A549 (cell line): ENCODE measurements around the gene SETX. TPM values are rescaled to one million over a fixed set of nuclear protein-coding genes. Genes with fewer than 3 reads are reported as not detected.
A peak's percentile ranks its signal among the peaks of the same experiment; 100 is the strongest.

ENCODE experiments used
- ATAC-seq, 2 experiments: fragments of 200-7000 bp in 1 of 2; fragments of >200 bp in 1 of 2; cut with Nextera tagmentation in 1 of 2; cut with Tn5 transposase in 1 of 2; 3 replicates each; pipeline versions ENCODE4 v1.8.0 to v1.9.1; 2018 to 2020; ENCODE audit warnings: mild to moderate bottlenecking in 1 of 2, moderate library complexity in 1 of 2
- CTCF ChIA-PET: fragments of 300-600 bp; sonication (Branson Sonifier 250); formaldehyde crosslinking; extraction: SDS; loops from one replicate; lab custom pipeline; 2021; ENCODE audit warnings: antibody characterized with exemption, inconsistent platforms; lab: Yijun Ruan, JAX
- POLR2A ChIA-PET: fragments of 350-600 bp; formaldehyde crosslinking; extraction: SDS; loops from one replicate; lab custom pipeline; 2021; ENCODE audit warnings: antibody characterized with exemption, inconsistent platforms; lab: Yijun Ruan, JAX
- DNase-seq, 2 experiments: peaks; one replicate each; pipeline versions ENCODE4 v3.0.0 to v3.0.0-alpha.2; 2011 to 2016; ENCODE audit warnings: low read depth in 1 of 2, low spot score in 1 of 2
- FAIRE-seq: peaks from 2 replicates; lab custom pipeline; 2011; peaks lifted over from hg19 to GRCh38; lab: Jason Lieb, UNC
- H3K27ac ChIP-seq, 2 experiments: fragments of >200 bp; sonication (Bioruptor Twin); formaldehyde crosslinking; 3 replicates each; pipeline ENCODE4 v1.5.1; 2016 to 2017
- H3K4me1 ChIP-seq: fragments of >200 bp; sonication (Bioruptor Twin); formaldehyde crosslinking; 3 replicates; pipeline ENCODE4 v1.6.1; 2016
- H3K4me2 ChIP-seq: fragments of >200 bp; sonication (Bioruptor Twin); formaldehyde crosslinking; 3 replicates; pipeline ENCODE4 v1.6.1; 2016
- H3K4me3 ChIP-seq: fragments of >200 bp; sonication (Bioruptor Twin); formaldehyde crosslinking; 3 replicates; pipeline ENCODE4 v1.5.1; 2016
- H3K9me3 ChIP-seq: fragments of >200 bp; sonication (Bioruptor Twin); formaldehyde crosslinking; 3 replicates; pipeline ENCODE4 v1.6.1; 2016
- BHLHE40 ChIP-seq: IDR thresholded peaks from 2 replicates; pipeline ENCODE4 v1.6.1; 2012; ENCODE audit warnings: low read depth, low read length, inconsistent platforms
- CBX8 ChIP-seq: fragments of 200-600 bp; sonication (generic); IDR thresholded peaks from 2 replicates; pipeline ENCODE4 v1.6.1; 2016
- CEBPB ChIP-seq, 2 experiments: fragments of >200 bp in 1 of 2; sonication (Bioruptor Twin) in 1 of 2; formaldehyde crosslinking in 1 of 2; IDR thresholded peaks; 2 replicates each; pipeline ENCODE4 v1.6.1; 2012 to 2016
- CHD2 ChIP-seq: fragments of 150-350 bp; IDR thresholded peaks from 2 replicates; pipeline ENCODE4 v1.6.1; 2014; ENCODE audit warnings: low read length; ENCODE audit not compliant: partially characterized antibody
- CHD4 ChIP-seq: fragments of 200-600 bp; sonication (generic); IDR thresholded peaks from 2 replicates; pipeline ENCODE4 v1.6.1; 2016; ENCODE audit warnings: antibody characterized with exemption, mild to moderate bottlenecking, borderline replicate concordance
- EP300 ChIP-seq, 2 experiments: fragments of >200 bp; sonication (Bioruptor Twin); formaldehyde crosslinking; IDR thresholded peaks; 2 replicates in 1 of 2; 3 replicates in 1 of 2; pipeline ENCODE4 v1.6.1; 2016 to 2017
- ESRRA ChIP-seq: fragments of 150-350 bp; IDR thresholded peaks from 2 replicates; pipeline ENCODE4 v1.6.1; 2014; ENCODE audit warnings: mild to moderate bottlenecking, low read length, borderline replicate concordance
- FOSB ChIP-seq: fragments of 250-450 bp; sonication (Bioruptor Pico); IDR thresholded peaks from 2 replicates; pipeline ENCODE4 v1.5.0; 2020; ENCODE audit warnings: mild to moderate bottlenecking, moderate library complexity
- FOSL2 ChIP-seq, 2 experiments: fragments of 450-650 bp in 1 of 2; fragments of >200 bp in 1 of 2; sonication (Bioruptor Twin) in 1 of 2; formaldehyde crosslinking; IDR thresholded peaks; 2 replicates each; pipeline versions ENCODE4 v1.5.0 to v1.6.1; 2016 to 2020; ENCODE audit warnings: mild to moderate bottlenecking in 1 of 2, moderate library complexity in 1 of 2
- FOXS1 ChIP-seq: fragments of 250-450 bp; sonication (Bioruptor Pico); IDR thresholded peaks from 2 replicates; pipeline ENCODE4 v1.5.0; 2020; ENCODE audit warnings: mild to moderate bottlenecking, moderate library complexity
- HEYL ChIP-seq: fragments of 250-450 bp; sonication (Bioruptor Pico); IDR thresholded peaks from 2 replicates; pipeline ENCODE4 v1.8.0; 2021; ENCODE audit warnings: mild to moderate bottlenecking, moderate library complexity
- HOXB13 ChIP-seq: fragments of 250-450 bp; sonication (Bioruptor Pico); IDR thresholded peaks from 2 replicates; pipeline ENCODE4 v1.5.0; 2020; ENCODE audit warnings: low read depth, mild to moderate bottlenecking, moderate library complexity
- JUN ChIP-seq, 2 experiments: fragments of >200 bp; sonication (Bioruptor Twin); formaldehyde crosslinking; IDR thresholded peaks; 2 replicates in 1 of 2; 3 replicates in 1 of 2; pipeline ENCODE4 v1.6.1; 2016 to 2017
- KDM1A ChIP-seq: fragments of 200-600 bp; sonication (generic); IDR thresholded peaks from 2 replicates; pipeline ENCODE4 v1.6.1; 2016; ENCODE audit warnings: low read depth, mild to moderate bottlenecking
- NPAS2 ChIP-seq: fragments of 250-450 bp; sonication (Bioruptor Pico); IDR thresholded peaks from 2 replicates; pipeline ENCODE4 v1.8.0; 2022; ENCODE audit warnings: mild to moderate bottlenecking, moderate library complexity, borderline replicate concordance
- RAD21 ChIP-seq, 2 experiments: fragments of >200 bp in 1 of 2; sonication (Bioruptor Twin) in 1 of 2; formaldehyde crosslinking in 1 of 2; IDR thresholded peaks in 1 of 2; conservative IDR thresholded peaks in 1 of 2; 2 replicates in 1 of 2; 3 replicates in 1 of 2; pipeline ENCODE4 v1.6.1; 2012 to 2018; ENCODE audit warnings: inconsistent platforms in 1 of 2
- RCOR1 ChIP-seq: fragments of 150-350 bp; IDR thresholded peaks from 2 replicates; pipeline ENCODE4 v1.6.1; 2014; ENCODE audit warnings: antibody characterized with exemption, low read length, low read depth
- RFX5 ChIP-seq: fragments of 450-650 bp; IDR thresholded peaks from 2 replicates; pipeline ENCODE4 v1.7.1; 2014; ENCODE audit warnings: antibody characterized with exemption, mild to moderate bottlenecking, moderate library complexity
- RNF2 ChIP-seq: fragments of 200-600 bp; sonication (generic); IDR thresholded peaks from 2 replicates; pipeline ENCODE4 v1.6.1; 2016; ENCODE audit warnings: low read depth, mild to moderate bottlenecking, antibody characterized with exemption, moderate library complexity, borderline replicate concordance
- SREBF2 ChIP-seq: fragments of 450-650 bp; IDR thresholded peaks from 2 replicates; pipeline ENCODE4 v1.6.1; 2014; ENCODE audit warnings: mild to moderate bottlenecking, moderate library complexity
- TFCP2L1 ChIP-seq: fragments of 250-450 bp; sonication (Bioruptor Pico); IDR thresholded peaks from 2 replicates; pipeline ENCODE4 v1.5.0; 2021; ENCODE audit warnings: mild to moderate bottlenecking
- ZFP36 ChIP-seq: fragments of 450-650 bp; IDR thresholded peaks from 2 replicates; pipeline ENCODE4 v1.6.1; 2014; ENCODE audit warnings: borderline replicate concordance; ENCODE audit not compliant: partially characterized antibody
- WGBS: methylation state at CpG from one replicate; pipeline ENCODE4 v1.1.6; 2017; ENCODE audit errors: missing lambda C conversion rate; 5-methylcytosine and 5-hydroxymethylcytosine counted together
- polyA plus RNA-seq, 4 experiments: library from polyadenylated mRNA; depleted of rRNA in 3 of 4; stranded (reverse); fragments of >200 nt; fragmentation: RNase III in 1 of 4; extraction: RNeasy Plus Mini Kit Qiagen cat#74134 plus additional on column Dnase treatment in 1 of 4; gene quantifications; 2 replicates in 3 of 4; 3 replicates in 1 of 4; pipeline ENCODE4 v1.2.3, GENCODE V29; 2011 to 2017
- TF ChIP-seq, protein P1 (sequence below): IDR thresholded peaks from 2 replicates; pipeline ENCODE4 v1.6.1; 2012
- TF ChIP-seq, protein P2 (sequence below): fragments of 200-600 bp; sonication (generic); IDR thresholded peaks from 2 replicates; pipeline ENCODE4 v1.6.1; 2016; ENCODE audit warnings: antibody characterized with exemption, mild to moderate bottlenecking, moderate library complexity
- TF ChIP-seq, protein P3 (sequence below): fragments of >200 bp; sonication (Bioruptor Twin); formaldehyde crosslinking; IDR thresholded peaks from 3 replicates; pipeline ENCODE4 v1.6.1; 2016

SETX gene
- polyA plus RNA-seq, 2 of the 4 experiments (the other 2 are of a cell fraction), result 14.7 to 34.3 TPM

DNA sequence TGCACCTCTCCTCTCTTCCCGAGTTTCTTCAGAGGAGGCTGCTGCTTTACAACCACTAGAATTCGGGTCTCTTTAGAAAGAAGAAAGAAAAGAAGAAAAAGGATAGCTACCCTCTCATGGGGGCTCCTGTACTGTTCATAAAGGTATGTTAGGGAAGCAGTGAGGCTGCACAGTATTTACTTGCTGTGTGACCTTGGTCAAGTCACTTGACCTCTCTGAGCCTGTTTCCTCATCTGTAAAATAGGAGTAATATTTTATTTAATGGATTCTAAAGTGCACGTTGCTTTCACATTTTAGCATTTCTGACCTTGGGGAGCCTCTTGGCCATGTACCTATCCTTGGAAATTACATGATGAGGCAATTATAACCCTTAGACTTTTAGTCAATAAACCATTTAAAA, 88.8 kb downstream of the SETX start:
- H3K9me3 ChIP-seq, result no peaks in the 10 kb centered on the region
- ChIA-PET CTCF (interaction anchor here (3.8 to 6.3 kb wide), 2 partner anchors 14 to 504 kb away, joined by 26 to 62 read pairs; no protein-coding TSS in a partner anchor), POLR2A (no interaction called here)
- no peak for DNase-seq
- H3K4me1 ChIP-seq, result peaks cover 28% of the 10 kb centered on the region
- ATAC-seq, result no peak
- no peak overlapping the region for H3K4me3 ChIP-seq
- H3K27ac ChIP-seq, result no peak overlapping the region
- no peak overlapping the region for H3K4me2 ChIP-seq
- FAIRE-seq, result no peak
- peak; percentile 76 for TF ChIP-seq ZFP36
- TF ChIP-seq KDM1A, result peak; percentile 28; the same call in 1 of the 2 replicates
- TF ChIP-seq HEYL (CRISPR knock-in tag), result no peak
- TF ChIP-seq FOXS1 (CRISPR knock-in tag), result no peak
- TF ChIP-seq RFX5, result no peak
- TF ChIP-seq, all 56 proteins: peak for 2
- 93% methylated on average over 3 of the region's 3 CpGs for WGBS

DNA sequence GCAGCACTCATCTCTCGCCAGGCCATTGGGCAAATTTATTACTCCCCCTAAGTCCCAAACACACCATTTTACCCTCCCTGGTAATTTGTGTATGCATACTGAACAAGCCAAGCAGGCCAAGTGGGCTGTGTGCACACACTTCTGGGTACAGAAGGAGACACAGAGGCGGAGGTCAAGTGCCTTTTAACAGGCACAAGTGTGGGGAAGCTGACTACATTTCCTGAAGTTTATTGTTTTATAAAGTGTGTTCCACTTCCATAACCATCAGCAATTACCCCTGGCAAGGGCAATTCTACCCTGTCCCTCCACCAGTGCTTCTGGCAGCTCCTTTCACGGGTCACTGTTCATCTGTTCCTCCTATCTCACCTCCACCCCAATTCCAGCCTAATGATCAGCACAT, 93.9 kb downstream of the SETX start:
- Histone ChIP-seq H3K4me2 (no peak overlapping the region), H3K9me3 (no peaks in the 10 kb centered on the region), H3K27ac (no peak overlapping the region), H3K4me1 (0 out of 3 replicates have a peak, but pooled peaks cover 4% of the 10 kb centered on the region), H3K4me3 (no peak overlapping the region)
- ChIA-PET POLR2A (no interaction called here), CTCF (interaction anchor here (1.1 to 6.3 kb wide), 9 partner anchors 8 to 520 kb away, joined by 3 to 62 read pairs (median 4); no protein-coding TSS in a partner anchor)
- 94% methylated on average over 3 of the region's 3 CpGs for WGBS
- DNase-seq (no peak), FAIRE-seq (no peak), ATAC-seq (no peak)
- TF ChIP-seq EP300 (IDR thresholded peaks at IDR 0.05), result no peak
- TF ChIP-seq CEBPB (IDR thresholded peaks at IDR 0.05), result no peak
- TF ChIP-seq SREBF2, result no peak
- no peak for TF ChIP-seq ESRRA
- TF ChIP-seq, protein P1, sequence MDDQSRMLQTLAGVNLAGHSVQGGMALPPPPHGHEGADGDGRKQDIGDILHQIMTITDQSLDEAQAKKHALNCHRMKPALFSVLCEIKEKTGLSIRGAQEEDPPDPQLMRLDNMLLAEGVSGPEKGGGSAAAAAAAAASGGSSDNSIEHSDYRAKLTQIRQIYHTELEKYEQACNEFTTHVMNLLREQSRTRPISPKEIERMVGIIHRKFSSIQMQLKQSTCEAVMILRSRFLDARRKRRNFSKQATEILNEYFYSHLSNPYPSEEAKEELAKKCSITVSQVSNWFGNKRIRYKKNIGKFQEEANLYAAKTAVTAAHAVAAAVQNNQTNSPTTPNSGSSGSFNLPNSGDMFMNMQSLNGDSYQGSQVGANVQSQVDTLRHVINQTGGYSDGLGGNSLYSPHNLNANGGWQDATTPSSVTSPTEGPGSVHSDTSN, result no peak
- no peak for TF ChIP-seq JUN (IDR thresholded peaks at IDR 0.05)
- TF ChIP-seq BHLHE40, result no peak
- no peak for TF ChIP-seq CHD2
- TF ChIP-seq CHD4, result no peak
- TF ChIP-seq RAD21 (conservative IDR thresholded peaks at IDR 0.05 in 1 of 2, IDR thresholded peaks at IDR 0.05 in 1 of 2), result no peak
- no peak for TF ChIP-seq FOSB
- no peak for TF ChIP-seq RNF2
- no peak for TF ChIP-seq TFCP2L1
- no peak for TF ChIP-seq FOSL2 (IDR thresholded peaks at IDR 0.05)
- TF ChIP-seq FOSL2 (CRISPR knock-in tag; IDR thresholded peaks at IDR 0.05), result no peak
- no peak for TF ChIP-seq HOXB13 (CRISPR knock-in tag)
- no peak for TF ChIP-seq NPAS2
- TF ChIP-seq, protein P2, sequence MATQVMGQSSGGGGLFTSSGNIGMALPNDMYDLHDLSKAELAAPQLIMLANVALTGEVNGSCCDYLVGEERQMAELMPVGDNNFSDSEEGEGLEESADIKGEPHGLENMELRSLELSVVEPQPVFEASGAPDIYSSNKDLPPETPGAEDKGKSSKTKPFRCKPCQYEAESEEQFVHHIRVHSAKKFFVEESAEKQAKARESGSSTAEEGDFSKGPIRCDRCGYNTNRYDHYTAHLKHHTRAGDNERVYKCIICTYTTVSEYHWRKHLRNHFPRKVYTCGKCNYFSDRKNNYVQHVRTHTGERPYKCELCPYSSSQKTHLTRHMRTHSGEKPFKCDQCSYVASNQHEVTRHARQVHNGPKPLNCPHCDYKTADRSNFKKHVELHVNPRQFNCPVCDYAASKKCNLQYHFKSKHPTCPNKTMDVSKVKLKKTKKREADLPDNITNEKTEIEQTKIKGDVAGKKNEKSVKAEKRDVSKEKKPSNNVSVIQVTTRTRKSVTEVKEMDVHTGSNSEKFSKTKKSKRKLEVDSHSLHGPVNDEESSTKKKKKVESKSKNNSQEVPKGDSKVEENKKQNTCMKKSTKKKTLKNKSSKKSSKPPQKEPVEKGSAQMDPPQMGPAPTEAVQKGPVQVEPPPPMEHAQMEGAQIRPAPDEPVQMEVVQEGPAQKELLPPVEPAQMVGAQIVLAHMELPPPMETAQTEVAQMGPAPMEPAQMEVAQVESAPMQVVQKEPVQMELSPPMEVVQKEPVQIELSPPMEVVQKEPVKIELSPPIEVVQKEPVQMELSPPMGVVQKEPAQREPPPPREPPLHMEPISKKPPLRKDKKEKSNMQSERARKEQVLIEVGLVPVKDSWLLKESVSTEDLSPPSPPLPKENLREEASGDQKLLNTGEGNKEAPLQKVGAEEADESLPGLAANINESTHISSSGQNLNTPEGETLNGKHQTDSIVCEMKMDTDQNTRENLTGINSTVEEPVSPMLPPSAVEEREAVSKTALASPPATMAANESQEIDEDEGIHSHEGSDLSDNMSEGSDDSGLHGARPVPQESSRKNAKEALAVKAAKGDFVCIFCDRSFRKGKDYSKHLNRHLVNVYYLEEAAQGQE, result no peak
- TF ChIP-seq, protein P3, sequence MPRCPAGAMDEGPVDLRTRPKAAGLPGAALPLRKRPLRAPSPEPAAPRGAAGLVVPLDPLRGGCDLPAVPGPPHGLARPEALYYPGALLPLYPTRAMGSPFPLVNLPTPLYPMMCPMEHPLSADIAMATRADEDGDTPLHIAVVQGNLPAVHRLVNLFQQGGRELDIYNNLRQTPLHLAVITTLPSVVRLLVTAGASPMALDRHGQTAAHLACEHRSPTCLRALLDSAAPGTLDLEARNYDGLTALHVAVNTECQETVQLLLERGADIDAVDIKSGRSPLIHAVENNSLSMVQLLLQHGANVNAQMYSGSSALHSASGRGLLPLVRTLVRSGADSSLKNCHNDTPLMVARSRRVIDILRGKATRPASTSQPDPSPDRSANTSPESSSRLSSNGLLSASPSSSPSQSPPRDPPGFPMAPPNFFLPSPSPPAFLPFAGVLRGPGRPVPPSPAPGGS, result no peak
- TF ChIP-seq RCOR1, result no peak
- no peak for TF ChIP-seq CBX8
